NCI-H187 (cell line): ENCODE results near the gene SYNDIG1.

Experiments used
- DNase-seq, 2 experiments: peaks; one replicate each; lab custom pipeline; 2025; lab: John Stamatoyannopoulos, UW

The SYNDIG1 gene

DNA sequence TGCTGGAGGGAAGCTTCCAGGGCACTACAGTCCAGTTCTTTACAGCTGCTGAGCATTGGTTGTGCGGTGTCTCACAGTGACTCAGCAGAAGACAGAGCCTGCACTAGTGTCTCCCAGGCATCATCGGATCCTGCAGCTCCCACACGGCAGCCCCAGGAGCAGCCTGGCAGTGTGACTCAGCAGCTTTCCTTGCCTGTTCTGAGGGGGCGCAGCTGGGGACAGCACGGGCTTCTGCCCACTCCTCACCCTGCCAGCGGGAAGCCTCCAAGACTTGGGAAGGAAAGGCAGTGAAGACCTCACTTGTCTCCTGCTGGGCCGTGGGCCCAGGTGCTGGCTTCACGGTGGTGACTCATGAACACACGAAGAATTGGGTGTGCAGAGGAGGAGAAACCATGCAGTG is 165.4 kb downstream of the SYNDIG1 start:
- no peak for DNase-seq

DNA sequence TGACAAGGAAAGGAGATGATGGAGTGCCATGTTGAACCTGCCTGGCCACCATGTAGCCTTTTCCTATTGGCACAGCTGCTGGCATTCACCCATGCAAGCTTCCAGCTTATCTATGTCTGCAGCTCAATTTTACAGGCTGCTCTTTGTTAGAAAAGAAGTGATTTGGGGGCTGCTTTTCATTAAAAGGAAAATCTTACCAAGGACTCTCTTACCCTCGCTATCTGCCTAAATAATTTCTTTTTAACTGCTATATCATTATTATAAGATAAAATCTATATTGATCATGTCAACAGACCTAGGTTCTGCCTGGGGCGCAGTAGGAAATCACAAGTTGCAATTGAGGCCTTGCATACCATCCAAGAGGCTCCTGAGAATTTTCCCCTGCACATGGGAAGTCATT is 167.2 kb downstream of the SYNDIG1 start:
- no peak for DNase-seq

DNA sequence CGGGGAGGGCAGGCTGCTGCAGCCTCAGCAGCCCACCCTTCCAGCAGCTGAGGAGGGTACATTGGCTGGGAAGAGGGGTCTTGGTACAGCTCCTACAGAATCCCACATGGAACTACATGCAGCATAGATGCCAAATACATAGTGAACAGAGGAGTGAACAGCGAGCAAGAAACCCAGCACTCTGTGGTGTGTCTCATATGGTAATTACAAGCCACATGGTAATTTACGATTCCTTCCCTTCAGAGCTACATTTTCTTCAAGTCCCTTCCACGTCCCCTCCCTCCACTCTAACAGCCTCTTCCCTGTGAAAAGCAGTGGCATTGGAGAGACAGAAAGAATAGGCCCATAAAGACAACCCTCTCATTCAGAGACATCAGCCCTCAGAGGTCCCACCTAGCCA is 167.7 kb downstream of the SYNDIG1 start:
- DNase-seq = no peak

GRCh38 chr20:24637941-24638340 is 168.5 kb downstream of the SYNDIG1 start:
- DNase-seq = no peak

GRCh38 chr20:24638591-24639548 is 169.4 kb downstream of the SYNDIG1 start:
- no peak for DNase-seq

GRCh38 chr20:24640276-24640675 is 170.8 kb downstream of the SYNDIG1 start:
- no peak for DNase-seq

- no peak for DNase-seq
These were observed 171.3 kb downstream of the SYNDIG1 start for GRCh38 chr20:24640686-24641085.

- DNase-seq = no peak
These were observed 174.6 kb downstream of the SYNDIG1 start for GRCh38 chr20:24643731-24644626.

DNA sequence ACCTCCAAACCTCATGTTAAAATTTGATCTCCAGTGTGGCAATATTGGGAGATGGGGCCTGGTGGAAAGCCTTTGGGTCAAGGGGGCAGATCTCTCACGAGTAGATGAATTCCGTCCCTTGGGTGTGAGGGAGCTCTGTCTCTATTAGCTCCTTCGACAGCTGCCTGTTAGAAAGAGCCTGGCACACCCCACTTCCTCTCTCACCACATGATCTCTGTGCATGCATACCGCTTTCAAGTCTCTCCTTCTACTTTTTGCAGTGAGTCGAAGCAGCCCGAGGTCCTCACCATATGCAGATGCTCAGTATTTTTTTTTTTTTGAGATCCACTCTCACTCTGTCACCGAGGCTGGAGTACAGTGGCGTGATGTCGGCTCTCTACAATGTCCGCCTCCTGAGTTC is 176.9 kb downstream of the SYNDIG1 start:
- no peak for DNase-seq

GRCh38 chr20:24647713-24648112 is 178.3 kb downstream of the SYNDIG1 start:
- DNase-seq = no peak

GRCh38 chr20:24648481-24648880 is 179.1 kb downstream of the SYNDIG1 start:
- no peak for DNase-seq

DNA sequence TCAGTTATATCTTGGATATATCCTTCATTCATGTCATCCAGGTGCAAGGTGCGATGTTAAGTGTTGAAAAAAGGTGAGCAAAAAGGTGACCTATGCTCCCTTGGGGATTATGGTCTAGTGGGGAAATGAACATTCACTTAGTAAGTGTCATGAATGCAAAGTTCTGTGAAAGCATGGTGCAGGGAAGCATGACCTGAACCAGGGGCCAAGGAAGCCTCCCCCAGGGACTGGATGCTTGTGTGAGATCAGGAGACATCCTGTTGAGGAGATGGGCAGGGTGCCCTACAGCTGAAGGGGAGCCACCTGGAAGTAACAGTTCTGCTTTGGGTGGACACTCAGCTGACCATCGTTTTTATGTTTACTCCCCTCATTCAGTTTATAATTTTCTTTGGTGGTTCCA is 179.5 kb downstream of the SYNDIG1 start:
- no peak for DNase-seq

- no peak for DNase-seq
These were observed 180.5 kb downstream of the SYNDIG1 start for GRCh38 chr20:24649787-24650490.

DNA sequence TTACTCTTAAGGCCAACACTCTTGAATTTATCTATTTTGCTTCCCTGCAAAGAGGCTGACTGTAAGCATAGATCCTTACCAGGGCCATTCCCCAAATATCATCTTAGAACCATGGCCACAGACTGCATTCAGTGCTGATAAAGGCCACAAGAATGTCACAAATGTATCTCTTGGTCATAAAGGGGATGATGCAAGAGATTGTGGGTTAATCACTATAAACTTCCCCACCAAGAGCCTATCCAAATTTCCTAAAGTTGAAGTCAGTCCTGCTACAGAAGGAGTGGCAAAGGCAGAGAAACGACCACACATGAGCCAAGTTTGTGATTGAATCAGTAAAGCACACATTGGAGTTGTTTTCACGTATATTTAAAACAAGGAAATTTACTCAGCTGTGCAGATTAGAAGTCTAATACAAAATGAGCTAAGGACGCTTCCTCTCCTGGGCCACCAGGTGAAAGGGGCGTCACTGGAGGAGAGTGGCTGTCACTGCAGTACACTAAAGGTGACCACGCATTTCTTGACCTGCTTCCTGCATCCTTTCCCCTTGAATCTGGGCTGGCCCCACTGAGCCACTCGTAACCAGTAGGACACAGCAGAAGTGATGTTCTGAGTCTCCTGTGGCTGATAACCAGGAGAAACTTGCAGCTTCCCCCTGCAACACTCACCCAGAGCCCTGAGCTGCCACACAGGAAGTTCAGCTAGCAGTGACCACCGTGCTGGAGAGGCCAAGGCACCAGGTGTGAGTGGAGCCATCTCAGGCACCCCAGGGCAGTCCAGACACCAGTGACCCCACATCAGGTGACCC is 181.9 kb downstream of the SYNDIG1 start:
- DNase-seq = no peak

DNA sequence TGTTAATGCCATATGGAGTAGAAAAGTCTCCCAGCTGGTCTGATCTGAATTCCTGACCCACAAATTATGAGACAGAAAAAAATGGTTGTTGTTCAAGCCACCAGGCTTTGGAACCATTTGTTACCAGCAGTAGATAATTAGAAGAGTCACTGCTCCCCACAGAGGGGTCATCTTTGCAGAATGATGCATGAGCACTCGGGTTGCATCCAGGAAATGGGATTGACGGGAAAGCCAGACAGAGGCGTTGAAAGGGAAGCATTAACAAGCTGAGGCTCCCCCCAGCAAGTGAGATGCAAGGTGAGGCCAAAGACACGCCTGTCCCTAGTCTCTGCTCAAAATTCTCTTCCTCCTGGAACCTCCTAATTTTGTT is 182.5 kb downstream of the SYNDIG1 start:
- no peak for DNase-seq

DNA sequence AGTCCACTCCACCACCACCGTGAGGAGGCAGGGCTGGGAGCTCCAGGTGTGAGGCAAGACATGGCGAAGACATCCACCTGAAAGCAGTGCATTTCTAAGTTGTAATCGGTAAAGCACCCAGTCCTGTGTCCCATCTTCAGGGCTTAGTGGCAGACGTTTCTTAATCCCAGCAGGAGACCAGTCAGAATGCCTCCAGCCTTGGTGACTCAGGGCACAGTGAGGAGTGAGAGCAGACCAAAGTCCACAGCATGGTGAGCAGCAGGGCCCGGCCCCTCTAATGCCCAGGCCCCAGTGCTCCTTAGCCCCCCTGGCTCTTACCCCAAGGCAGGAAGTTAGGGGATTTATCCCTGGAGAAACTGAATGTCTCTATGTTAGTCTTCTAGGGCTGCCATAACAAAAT is 183.9 kb downstream of the SYNDIG1 start:
- DNase-seq = no peak

DNA sequence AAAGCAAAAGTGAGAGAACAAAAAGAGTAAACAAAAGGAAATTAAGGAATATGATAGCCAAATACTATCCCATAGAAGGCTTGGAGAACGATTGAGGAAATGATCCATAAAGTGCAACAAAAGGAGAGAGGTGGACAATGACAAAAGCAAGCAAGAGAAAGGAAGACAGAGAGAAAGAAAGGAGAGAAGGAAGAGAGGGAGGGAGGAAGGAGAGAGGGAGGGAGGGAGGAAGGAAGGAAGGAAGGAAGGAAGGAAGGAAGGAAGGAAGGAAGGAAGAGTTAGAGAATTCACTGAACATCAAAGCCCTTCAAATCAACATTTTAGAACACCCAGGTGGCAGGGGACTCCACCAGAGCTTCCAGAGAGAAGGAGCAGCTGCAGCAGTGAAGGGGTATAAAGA is 185.0 kb downstream of the SYNDIG1 start:
- no peak for DNase-seq

DNA sequence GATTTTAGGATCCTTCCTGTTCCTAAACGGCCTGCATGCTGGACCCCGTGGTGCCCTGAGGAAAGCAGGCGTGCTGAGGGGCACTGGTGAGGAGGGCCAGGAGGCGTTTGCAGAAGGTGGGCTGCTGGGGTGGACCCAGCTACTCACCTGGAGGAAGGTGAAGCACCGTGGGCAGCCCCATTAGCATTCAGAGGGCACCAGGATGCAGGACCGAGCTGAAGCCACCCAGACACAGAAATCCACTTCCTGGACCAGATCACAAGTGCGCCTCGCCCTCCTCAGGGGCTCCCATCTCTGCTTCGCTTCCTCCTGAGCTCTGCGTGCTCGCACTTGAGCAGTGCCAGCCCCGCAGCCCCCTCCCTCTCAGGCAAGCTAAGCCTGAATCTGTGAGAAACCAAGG is 187.0 kb downstream of the SYNDIG1 start:
- no peak for DNase-seq

DNA sequence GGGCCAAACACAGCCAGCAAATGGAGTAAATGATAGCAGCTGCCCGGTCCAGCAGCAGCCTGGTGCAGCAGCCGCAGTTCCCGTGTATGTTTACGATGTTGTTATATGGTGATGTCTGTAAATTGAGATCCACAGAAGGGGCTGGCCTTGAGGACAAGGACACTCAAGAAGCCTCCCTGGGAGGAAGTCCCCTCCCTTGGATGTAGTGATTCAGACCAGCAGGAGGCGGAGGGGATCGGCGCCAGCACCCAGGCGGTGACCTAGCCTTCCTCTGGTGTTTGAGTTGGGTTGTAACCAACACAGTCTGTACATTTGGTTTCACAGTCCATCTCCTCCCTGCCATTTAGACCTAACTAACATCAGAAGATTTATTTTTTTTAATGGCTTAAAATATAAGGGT is 187.8 kb downstream of the SYNDIG1 start:
- DNase-seq = no peak

DNA sequence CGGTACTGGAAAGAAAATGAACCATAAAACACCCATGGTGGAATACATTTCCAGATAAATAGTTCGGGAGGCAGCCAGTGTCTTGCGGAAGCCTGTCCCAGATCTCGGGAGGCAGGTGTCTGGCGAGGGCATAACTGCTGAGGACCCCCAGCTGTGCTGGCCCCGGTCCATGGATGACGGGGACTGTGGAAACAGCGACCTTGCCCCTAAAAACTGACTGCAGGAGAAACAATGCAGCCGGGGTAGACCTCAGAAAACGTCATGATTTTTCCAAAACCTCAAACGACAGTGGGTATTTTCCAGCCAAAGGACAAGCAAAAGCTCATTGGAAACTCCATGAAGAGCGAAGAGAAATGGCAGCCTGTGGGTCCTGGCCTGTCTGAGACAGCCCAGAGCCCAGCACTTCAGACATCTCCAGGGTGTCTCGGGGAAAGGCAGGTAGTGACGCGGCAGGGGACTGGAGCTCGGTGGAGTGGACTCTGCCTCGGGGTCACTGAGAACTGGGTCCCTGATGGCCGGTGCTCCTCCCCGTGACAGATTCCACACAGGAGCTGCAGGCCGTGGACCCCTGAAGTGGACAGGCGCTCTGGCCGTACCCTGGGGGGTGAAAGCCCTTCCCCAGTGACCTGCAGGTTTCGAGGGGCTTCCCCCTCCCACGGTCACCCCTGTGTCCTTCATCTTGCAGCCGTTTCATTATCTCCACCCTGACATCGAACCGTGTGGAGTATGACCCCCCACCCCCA is 188.6 kb downstream of the SYNDIG1 start:
- DNase-seq = no peak
